Measurements from ENCODE around the gene SNAPC4. TPM values are rescaled to one million over a fixed set of nuclear protein-coding genes. Genes with fewer than 3 reads are reported as not detected.

SNAPC4 gene
- polyA plus RNA-seq, 1 donor from 2014 or later, result 6.8 TPM

DNA sequence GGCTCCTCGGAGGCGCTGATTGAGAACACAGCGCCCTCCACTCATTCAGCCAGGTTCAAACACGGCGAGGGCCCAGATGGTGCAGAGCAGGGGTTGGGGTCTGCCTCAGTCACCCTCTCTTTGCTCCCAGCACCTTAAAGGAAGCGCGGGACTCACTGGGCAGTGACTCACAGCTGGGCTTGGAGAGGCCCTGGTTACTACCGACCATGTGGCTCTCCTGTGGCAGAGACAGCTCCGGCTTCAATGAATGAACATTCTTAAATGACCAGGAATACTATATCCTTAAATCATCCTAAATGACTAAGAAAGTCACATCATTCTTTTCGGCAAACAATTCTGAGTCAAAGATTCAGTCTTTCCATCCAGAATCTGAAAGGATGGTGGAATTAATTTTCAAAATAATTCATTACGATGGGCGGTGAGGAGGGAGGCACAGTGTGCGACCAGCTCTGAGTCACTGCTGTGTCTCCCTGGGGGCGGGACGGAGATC, 41.3 kb upstream of the SNAPC4 start:
- Histone ChIP-seq H4K20me1 (ENCODE audit: insufficient read depth) (no peaks in the 10 kb centered on the region), H2AFZ (ENCODE audit: low read depth, low read length) (no peak overlapping the region), H3K27ac (ENCODE audit: low read length) (no peak overlapping the region), H3F3A (ENCODE audit: insufficient read depth, low read length, poor library complexity, severe bottlenecking) (no peaks in the 10 kb centered on the region), H3K27me3 (ENCODE audit: insufficient read depth, low read depth, low read length) (no peaks in the 10 kb centered on the region), H3K9me3 (ENCODE audit: low read length) (no peaks in the 10 kb centered on the region), H3K36me3 (ENCODE audit: insufficient read depth, low read length) (peaks cover 6% of the 10 kb centered on the region), H3K9ac (ENCODE audit: low read length) (no peak overlapping the region), H3K9me2 (ENCODE audit: insufficient read depth, low read length) (no peaks in the 10 kb centered on the region), H3K4me3 (ENCODE audit: low read length) (no peak overlapping the region), H3K4me2 (ENCODE audit: low read length) (no peak overlapping the region), H3K79me2 (replicated peaks; ENCODE audit: insufficient read depth, low read length) (peaks cover 28% of the 10 kb centered on the region)
- TF ChIP-seq MXI1 (conservative IDR thresholded peaks at IDR 0.05; ENCODE audit: poor library complexity, severe bottlenecking) (no peak), CTCF (IDR thresholded peaks at IDR 0.05; ENCODE audit: poor library complexity, severe bottlenecking) (no peak), SMC3 (conservative IDR thresholded peaks at IDR 0.05; ENCODE audit: poor library complexity) (no peak), EZH2 (IDR thresholded peaks at IDR 0.05; ENCODE audit: borderline replicate concordance, insufficient read depth, low read length, poor library complexity, severe bottlenecking) (no peak)

DNA sequence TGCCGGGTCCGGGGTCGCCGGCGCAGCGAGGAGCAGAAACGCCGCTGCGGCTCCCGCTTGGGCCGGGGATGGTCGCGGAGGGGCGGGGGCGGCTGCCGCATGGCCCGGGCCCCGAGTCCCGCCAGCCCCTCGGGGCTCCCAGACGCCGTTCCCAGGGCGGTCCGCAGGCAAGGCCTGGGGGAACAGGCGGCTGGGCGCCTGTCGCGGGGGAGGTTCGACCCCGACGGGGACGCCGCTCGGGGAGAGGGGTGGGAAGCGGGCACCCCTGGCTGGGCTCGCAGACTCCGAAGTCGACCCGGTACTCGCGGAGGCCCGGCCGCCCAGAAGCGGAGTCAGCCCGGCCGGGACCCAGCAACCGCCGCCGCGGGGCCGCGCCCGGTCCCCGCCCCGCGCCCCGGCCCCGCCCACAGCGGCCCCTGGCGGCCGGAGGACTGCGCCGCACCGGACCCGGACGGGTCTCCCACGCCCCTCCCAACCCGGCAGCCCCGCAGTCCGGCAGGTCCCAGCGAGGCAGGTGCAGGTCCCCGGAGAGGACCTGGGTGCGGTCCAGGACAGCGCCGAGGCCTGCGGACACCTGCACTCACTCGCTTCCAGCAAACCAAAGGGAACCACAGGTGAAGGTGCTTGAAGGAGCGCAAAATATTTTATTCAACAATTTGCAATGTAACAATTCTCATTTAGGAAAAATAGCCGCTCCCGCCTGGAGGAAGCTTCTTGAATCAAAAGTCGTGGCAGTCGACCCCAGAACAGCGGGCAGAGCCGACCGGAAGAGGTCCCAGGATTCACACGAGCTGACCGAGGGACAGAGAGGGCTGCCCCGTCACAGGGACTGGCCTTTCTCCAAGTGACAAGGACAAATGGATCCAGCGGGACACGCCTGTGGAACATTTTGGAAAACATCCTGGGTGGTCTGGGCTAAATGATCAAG, 39.8 kb upstream of the SNAPC4 start, which contains the start of gene INPP5E:
INPP5E (minus strand) TSS at position 365 of the 928 bp plus-strand sequence. CDS start 426 bp downstream, outside the sequence.
- TF ChIP-seq MXI1 (conservative IDR thresholded peaks at IDR 0.05; ENCODE audit: poor library complexity, severe bottlenecking) (peak; percentile 57), REST (IDR thresholded peaks at IDR 0.05; ENCODE audit: borderline replicate concordance) (no peak), POLR2AphosphoS5 (IDR thresholded peaks at IDR 0.05) (peak; percentile 59), CTCF (IDR thresholded peaks at IDR 0.05; ENCODE audit: poor library complexity, severe bottlenecking) (peak; percentile 70)
- H3K36me3 ChIP-seq (ENCODE audit: insufficient read depth, low read length), result no peaks in the 10 kb centered on the region
- no peaks in the 10 kb centered on the region for H3K9me3 ChIP-seq (ENCODE audit: low read length)
- H3K4me2 ChIP-seq (ENCODE audit: low read length), result peak within 1 kb of the TSS; percentile 73
- no peaks in the 10 kb centered on the region for H4K20me1 ChIP-seq (ENCODE audit: insufficient read depth)
- no peak within 1 kb of the TSS for H2AFZ ChIP-seq (ENCODE audit: low read depth, low read length)
- no peaks in the 10 kb centered on the region for H3K27me3 ChIP-seq (ENCODE audit: insufficient read depth, low read depth, low read length)
- H3K4me3 ChIP-seq (ENCODE audit: low read length), result peak within 1 kb of the TSS; percentile 96
- H3K27ac ChIP-seq (ENCODE audit: low read length), result no peak within 1 kb of the TSS
- H3K9ac ChIP-seq (ENCODE audit: low read length), result peak within 1 kb of the TSS; percentile 79
- H3K9me2 ChIP-seq (ENCODE audit: insufficient read depth, low read length), result no peaks in the 10 kb centered on the region
- H3K79me2 ChIP-seq (replicated peaks; ENCODE audit: insufficient read depth, low read length), result peaks cover 32% of the 10 kb centered on the region
- no peaks in the 10 kb centered on the region for H3F3A ChIP-seq (ENCODE audit: insufficient read depth, low read length, poor library complexity, severe bottlenecking)

All from neural cell (in vitro differentiated cells).